GM18519 (cell line): ENCODE results near the gene BCL7B.
"Not testable (repeated sequence)": the region's sequence is repeated elsewhere in the genome, so short reads cannot be mapped to it uniquely, and the experiment has no call there.

Source experiments
- ATAC-seq: cut with Tn5 transposase; IDR thresholded peaks from one replicate; pipeline ENCODE4 v1.9.1; 2021; ENCODE audit warnings: mild to moderate bottlenecking, moderate library complexity; ENCODE audit not compliant: unreplicated experiment, low FRiP score

Gene BCL7B

GRCh38 chr7:73537051-73537450 lies 20.4 kb downstream of the BCL7B start:
- no peak for ATAC-seq

- no peak for ATAC-seq
Observed at GRCh38 chr7:73536479-73536878, 21.0 kb downstream of the BCL7B start.

- not testable (repeated sequence) for ATAC-seq
Observed at GRCh38 chr7:73535918-73536317, 21.6 kb downstream of the BCL7B start.

GRCh38 chr7:73533742-73534141 lies 23.7 kb downstream of the BCL7B start:
- no peak for ATAC-seq

- ATAC-seq = no peak
Observed at GRCh38 chr7:73532224-73532623, 25.3 kb downstream of the BCL7B start.

GRCh38 chr7:73530800-73531199 lies 26.7 kb downstream of the BCL7B start:
- no peak for ATAC-seq

GRCh38 chr7:73526896-73527821 lies 30.3 kb downstream of the BCL7B start:
- ATAC-seq = no peak

GRCh38 chr7:73526158-73526494 lies 31.4 kb downstream of the BCL7B start:
- not testable (repeated sequence) for ATAC-seq

- peak; percentile 79 for ATAC-seq
Observed at GRCh38 chr7:73522105-73522872, 35.2 kb downstream of the BCL7B start, which contains the start of gene BAZ1B. BAZ1B (minus strand) TSS chr7:73522293; CDS start chr7:73521933, 360 bp downstream.

- peak; percentile 14 for ATAC-seq
Observed at GRCh38 chr7:73521636-73522104, 35.8 kb downstream of the BCL7B start.

- peak; percentile 2 for ATAC-seq
Observed at GRCh38 chr7:73520673-73521635, 36.5 kb downstream of the BCL7B start.

GRCh38 chr7:73519867-73520672 lies 37.4 kb downstream of the BCL7B start:
- no peak for ATAC-seq

GRCh38 chr7:73518470-73518869 lies 39.0 kb downstream of the BCL7B start:
- no peak for ATAC-seq

GRCh38 chr7:73517241-73517995 lies 40.1 kb downstream of the BCL7B start:
- no peak for ATAC-seq

- no peak for ATAC-seq
Observed at GRCh38 chr7:73515178-73515577, 42.3 kb downstream of the BCL7B start.

GRCh38 chr7:73512018-73512780 lies 45.3 kb downstream of the BCL7B start:
- ATAC-seq = no peak

- ATAC-seq = no peak
Observed at GRCh38 chr7:73509463-73509862, 48.0 kb downstream of the BCL7B start.

GRCh38 chr7:73507556-73507955 lies 49.9 kb downstream of the BCL7B start:
- ATAC-seq = no peak
